HepG2 (cell line): ENCODE data around the gene LAMA5.

ENCODE experiments used
- CTCF ChIP-seq: sonication (generic); formaldehyde crosslinking; IDR thresholded peaks from 2 replicates; pipeline ENCODE4 v1.5.0; 2020; ENCODE audit warnings: mild to moderate bottlenecking, missing genetic modification reagents, moderate library complexity
- KDM3A ChIP-seq: IDR thresholded peaks from 2 replicates; pipeline ENCODE4 v1.6.1; 2018; ENCODE audit warnings: low read depth, missing compliant biosample characterization
- MYC ChIP-seq: sonication (generic); formaldehyde crosslinking; IDR thresholded peaks from 2 replicates; pipeline ENCODE4 v1.9.0; 2021; ENCODE audit warnings: missing genetic modification reagents, borderline replicate concordance
- PHF8 ChIP-seq: sonication (generic); formaldehyde crosslinking; IDR thresholded peaks from 2 replicates; pipeline ENCODE4 v1.5.0; 2020; ENCODE audit warnings: missing genetic modification reagents
- POLR2A ChIP-seq, 2 experiments: IDR thresholded peaks; 2 replicates each; pipeline ENCODE4 v1.6.1; 2011; ENCODE audit warnings: low read depth in 2 of 2, low read length in 2 of 2, mild to moderate bottlenecking in 1 of 2, moderate library complexity in 1 of 2; ENCODE audit not compliant: insufficient read depth in 1 of 2
- PREB ChIP-seq: sonication (generic); formaldehyde crosslinking; IDR thresholded peaks from 2 replicates; pipeline ENCODE4 v1.4.0; 2020; ENCODE audit warnings: missing genetic modification reagents
- RELA ChIP-seq: sonication (generic); formaldehyde crosslinking; IDR thresholded peaks from 2 replicates; pipeline ENCODE4 v1.4.0; 2020; ENCODE audit warnings: missing genetic modification reagents
- ZNF24 ChIP-seq: fragments of 450-650 bp; IDR thresholded peaks from 2 replicates; pipeline ENCODE4 v1.6.1; 2017; ENCODE audit warnings: antibody characterized with exemption, mild to moderate bottlenecking
- ZNF512 ChIP-seq: sonication (generic); formaldehyde crosslinking; IDR thresholded peaks from 2 replicates; pipeline ENCODE4 v1.4.0; 2020; ENCODE audit warnings: mild to moderate bottlenecking, missing genetic modification reagents
- TF ChIP-seq, protein P1 (sequence below): sonication (generic); formaldehyde crosslinking; IDR thresholded peaks from 2 replicates; pipeline ENCODE4 v1.8.1; 2022; ENCODE audit warnings: low read depth, mild to moderate bottlenecking, missing genetic modification reagents

GRCh38 chr20:62317167-62317655 lies 49.9 kb downstream of the LAMA5 start:
- TF ChIP-seq KDM3A (CRISPR knock-in tag), result no peak
- TF ChIP-seq CTCF (CRISPR knock-in tag), result no peak
- no peak for TF ChIP-seq ZNF512 (CRISPR knock-in tag)
- TF ChIP-seq ZNF24, result no peak
- no peak for TF ChIP-seq PHF8 (CRISPR knock-in tag)
- no peak for TF ChIP-seq PREB (CRISPR knock-in tag)
- no peak for TF ChIP-seq POLR2A (IDR thresholded peaks at IDR 0.05; ENCODE audit: insufficient read depth in 1 of 2, low read depth in 2 of 2, low read length in 2 of 2)
- TF ChIP-seq, protein P1, sequence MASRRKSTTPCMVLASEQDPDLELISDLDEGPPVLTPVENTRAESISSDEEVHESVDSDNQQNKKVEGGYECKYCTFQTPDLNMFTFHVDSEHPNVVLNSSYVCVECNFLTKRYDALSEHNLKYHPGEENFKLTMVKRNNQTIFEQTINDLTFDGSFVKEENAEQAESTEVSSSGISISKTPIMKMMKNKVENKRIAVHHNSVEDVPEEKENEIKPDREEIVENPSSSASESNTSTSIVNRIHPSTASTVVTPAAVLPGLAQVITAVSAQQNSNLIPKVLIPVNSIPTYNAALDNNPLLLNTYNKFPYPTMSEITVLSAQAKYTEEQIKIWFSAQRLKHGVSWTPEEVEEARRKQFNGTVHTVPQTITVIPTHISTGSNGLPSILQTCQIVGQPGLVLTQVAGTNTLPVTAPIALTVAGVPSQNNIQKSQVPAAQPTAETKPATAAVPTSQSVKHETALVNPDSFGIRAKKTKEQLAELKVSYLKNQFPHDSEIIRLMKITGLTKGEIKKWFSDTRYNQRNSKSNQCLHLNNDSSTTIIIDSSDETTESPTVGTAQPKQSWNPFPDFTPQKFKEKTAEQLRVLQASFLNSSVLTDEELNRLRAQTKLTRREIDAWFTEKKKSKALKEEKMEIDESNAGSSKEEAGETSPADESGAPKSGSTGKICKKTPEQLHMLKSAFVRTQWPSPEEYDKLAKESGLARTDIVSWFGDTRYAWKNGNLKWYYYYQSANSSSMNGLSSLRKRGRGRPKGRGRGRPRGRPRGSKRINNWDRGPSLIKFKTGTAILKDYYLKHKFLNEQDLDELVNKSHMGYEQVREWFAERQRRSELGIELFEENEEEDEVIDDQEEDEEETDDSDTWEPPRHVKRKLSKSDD (CRISPR knock-in tag), result no peak
- no peak for TF ChIP-seq RELA
- no peak for TF ChIP-seq MYC (CRISPR knock-in tag)
